Heart left ventricle (tissue), 13 donors: Measurements from ENCODE around the gene CYTH1.
A peak's percentile ranks its signal among the peaks of the same experiment; 100 is the strongest.

ENCODE experiments used
- CTCF ChIP-seq, 12 donors: fragments of 200-600 bp; sonication (generic) in 4 of 12; IDR thresholded peaks; one replicate each; pipeline versions ENCODE4 v1.5.0 to v1.8.0; 2018 to 2022; ENCODE audit warnings: antibody characterized with exemption in 12 of 12, mild to moderate bottlenecking in 5 of 12
- POLR2A ChIP-seq, 2 donors: fragments of 450-650 bp; IDR thresholded peaks; one replicate each; pipeline ENCODE4 v1.6.1; 2017; ENCODE audit warnings: antibody characterized with exemption in 2 of 2, mild to moderate bottlenecking in 2 of 2, moderate library complexity in 2 of 2
- donor health status: ischemic (EF 13 %, LVEDD 7.1; RV severe dilation, severe dysfunction).
- donor health status: DM: no; HTN: yes; CAD: no.
- donor health status: DM: no; HTN: no; CAD: no.
- donor health status: ischemic (EF 25% LVEDD 6.9; RV normal size, moderate dysfunction).
- donor health status: ischemic (EF 25% LVEDD 5.7; RV mildly dilated, moderate dysfunction).
- donor health status: ischemic (EF 35%, LVEDD 5.7; RV mildly dilated, moderate dysfunction).
- donor health status: nonischemic (EF 11% LVEDD 7.7; RV severe dilation, severe dysfunction).
- donor health status: DM: yes; HTN: yes; CAD: no.
- donor health status: PGD.
- donor health status: ischemic (EF 29% LVEDD 5.4; RV normal size, mild dysfunction).
- donor health status: nonischemic (EF 23%, LVEDD 6.1; RV moderate dilation, normal function).

- TF ChIP-seq POLR2A (IDR thresholded peaks at IDR 0.05) (peak in 1 of 2 donors; percentile 42), CTCF (IDR thresholded peaks at IDR 0.05) (peak in 4 of 12 donors; percentile 4 to 24 (median 22))
Observed at GRCh38 chr17:78736526-78737079, 45.5 kb downstream of the CYTH1 start.
